ENCODE data around the gene BTBD1.
"Not testable (repeated sequence)": the region's sequence is repeated elsewhere in the genome, so short reads cannot be mapped to it uniquely, and the experiment has no call there.

Gene BTBD1

GRCh38 chr15:83094583-83094982 is 27.5 kb upstream of the BTBD1 start:
- DNase-seq (ENCODE audit: low read depth) = no peak
- no peak for TF ChIP-seq CTCF (conservative IDR thresholded peaks at IDR 0.05; ENCODE audit: low read depth, low read length)
- H3K4me3 ChIP-seq (ENCODE audit: low read length) = no peak overlapping the region

- no peak for TF ChIP-seq CTCF (conservative IDR thresholded peaks at IDR 0.05; ENCODE audit: low read depth, low read length)
- H3K4me3 ChIP-seq (ENCODE audit: low read length) = no peak overlapping the region
- no peak for DNase-seq (ENCODE audit: low read depth)
Measured at GRCh38 chr15:83092309-83092976, 25.4 kb upstream of the BTBD1 start.

- not testable (repeated sequence) for H3K4me3 ChIP-seq (ENCODE audit: low read length); DNase-seq (ENCODE audit: low read depth)
Measured at GRCh38 chr15:83091965-83092308, 24.9 kb upstream of the BTBD1 start.

- no peak overlapping the region for H3K4me3 ChIP-seq (ENCODE audit: low read length)
- TF ChIP-seq CTCF (conservative IDR thresholded peaks at IDR 0.05; ENCODE audit: low read depth, low read length) = no peak
- no peak for DNase-seq (ENCODE audit: low read depth)
Measured at GRCh38 chr15:83090465-83090864, 23.4 kb upstream of the BTBD1 start.

GRCh38 chr15:83088876-83089275 is 21.8 kb upstream of the BTBD1 start:
- DNase-seq (ENCODE audit: low read depth) = no peak
- TF ChIP-seq CTCF (conservative IDR thresholded peaks at IDR 0.05; ENCODE audit: low read depth, low read length) = no peak
- H3K4me3 ChIP-seq (ENCODE audit: low read length) = no peak overlapping the region

- TF ChIP-seq CTCF (conservative IDR thresholded peaks at IDR 0.05; ENCODE audit: low read depth, low read length) = no peak
Measured at GRCh38 chr15:83087576-83087975, 20.5 kb upstream of the BTBD1 start.

GRCh38 chr15:83085864-83086552 is 19.0 kb upstream of the BTBD1 start:
- DNase-seq (ENCODE audit: low read depth) = not testable (repeated sequence)

More at GRCh38 chr15:83087576-83087975, 20.5 kb upstream of the BTBD1 start:
- H3K4me3 ChIP-seq (ENCODE audit: low read length) = no peak overlapping the region
- DNase-seq (ENCODE audit: low read depth) = no peak

GRCh38 chr15:83085461-83085860 is 18.4 kb upstream of the BTBD1 start:
- DNase-seq (ENCODE audit: low read depth); H3K4me3 ChIP-seq (ENCODE audit: low read length): not testable (repeated sequence)
- peak; percentile 11 for TF ChIP-seq CTCF (conservative IDR thresholded peaks at IDR 0.05; ENCODE audit: low read depth, low read length)

More at GRCh38 chr15:83085864-83086552, 19.0 kb upstream of the BTBD1 start:
- not testable (repeated sequence) for H3K4me3 ChIP-seq (ENCODE audit: low read length)
